ENCODE measurements around the gene TASP1. TPM values are rescaled to one million over a fixed set of nuclear protein-coding genes. Genes with fewer than 3 reads are reported as not detected.

Gene TASP1
- total and polyA plus RNA-seq, 10 of the 15 experiments (the other 5 are each of a cell fraction or from before 2014, with no cell fraction given): 7.4 to 17.8 (median 10.5) TPM

GRCh38 chr20:13610184-13610583 is 28.5 kb downstream of the TASP1 start:
- TF ChIP-seq FOS (IDR thresholded peaks at IDR 0.05; ENCODE audit: borderline replicate concordance, extremely low read depth, insufficient read length) (no peak), SMC3 (IDR thresholded peaks at IDR 0.05; ENCODE audit: borderline replicate concordance, low read length) (peak; percentile 48; the same call in 1 of the 2 replicates), CTCF (IDR thresholded peaks at IDR 0.05 in 2 of 3, conservative IDR thresholded peaks at IDR 0.05 in 1 of 3; ENCODE audit: control insufficient read depth in 2 of 3, extremely low read depth in 1 of 3, insufficient read depth in 1 of 3, low read depth in 3 of 3, low read length in 3 of 3) (peak; percentile 36 to 59 (median 41); a peak in 3 of 6 replicates), YY1 (IDR thresholded peaks at IDR 0.05; ENCODE audit: low read depth, low read length) (0 out of 2 replicates have a peak, but pooled peaks have one; percentile 23), RAD21 (IDR thresholded peaks at IDR 0.05; ENCODE audit: insufficient read depth, low read depth, low read length) (peak; percentile 57), ZNF384 (IDR thresholded peaks at IDR 0.05; ENCODE audit: borderline replicate concordance, low read depth, low read length) (no peak), RAD51 (IDR thresholded peaks at IDR 0.05) (no peak), RELA (IDR thresholded peaks at IDR 0.05; ENCODE audit: borderline replicate concordance, partially characterized antibody) (no peak), REST (IDR thresholded peaks at IDR 0.05; ENCODE audit: low read depth, low read length) (no peak)
- ATAC-seq (peak; percentile 89), DNase-seq (ENCODE audit: low read depth, low spot score) (no peak), FAIRE-seq (no peak)
- SMC1A ChIA-PET (ENCODE audit: uncharacterized antibody, unreplicated experiment): interaction anchor here (0.7 to 2.5 kb wide), 13 partner anchors 9 to 178 kb away, joined by 3 to 46 read pairs (median 4); no protein-coding TSS in a partner anchor
- H3K9me3 ChIP-seq (replicated peaks; ENCODE audit: control insufficient read depth, insufficient read depth, low read length): no peaks in the 10 kb centered on the region
- H3K4me2 ChIP-seq (ENCODE audit: control insufficient read depth, insufficient read depth): no peak overlapping the region
- no peak overlapping the region for H3K27ac ChIP-seq (ENCODE audit: control insufficient read depth, insufficient read depth)
- no peak overlapping the region for H3K9ac ChIP-seq (ENCODE audit: control insufficient read depth, insufficient read depth, low read length)
- no peak overlapping the region for H3K4me3 ChIP-seq
- intact Hi-C loops (cut with micrococcal nuclease; ENCODE audit: unreplicated experiment) (loop anchor here (1.0 to 2.0 kb wide), 2 partner anchors 163 to 178 kb away; no protein-coding TSS in a partner anchor), in situ Hi-C loops (cut with MboI) (no loop called here)
- no TSS peak for BruUV-seq (replicated peaks)
- H2AFZ ChIP-seq (ENCODE audit: control insufficient read depth, low read depth, low read length): no peak overlapping the region
- no peaks in the 10 kb centered on the region for H4K20me1 ChIP-seq (ENCODE audit: control insufficient read depth, insufficient read depth)
- RAD21 ChIA-PET (ENCODE audit: unreplicated experiment): interaction anchor here (0.6 to 3.8 kb wide), 6 partner anchors 12 to 178 kb away, joined by 3 to 41 read pairs (median 4); partner anchors contain the start of genes ESF1 and NDUFAF5
- H3K4me1 ChIP-seq (ENCODE audit: control insufficient read depth, insufficient read depth, low read length): no peaks in the 10 kb centered on the region
- CTCF ChIA-PET: interaction anchor here (1.0 to 5.7 kb wide), 14 partner anchors 18 to 210 kb away, joined by 3 to 92 read pairs (median 5); partner anchors contain the start of genes ESF1 and NDUFAF5
- H3K79me2 ChIP-seq (ENCODE audit: control insufficient read depth, insufficient read depth, low read length): no peaks in the 10 kb centered on the region
- POLR2A ChIA-PET: no interaction called here
- no peaks in the 10 kb centered on the region for H3K36me3 ChIP-seq (ENCODE audit: control insufficient read depth in 2 of 2, insufficient read depth in 2 of 2, low read length in 1 of 2)
- H3K27me3 ChIP-seq (replicated peaks in 1 of 2; ENCODE audit: control insufficient read depth in 2 of 2, insufficient read depth in 2 of 2, low read length in 1 of 2): no peaks in the 10 kb centered on the region
- 97% methylated on average over 2 of the region's 2 CpGs for WGBS (ENCODE audit: insufficient coverage, insufficient replicate concordance, low lambda C conversion rate, missing lambda C conversion rate)

Data from GM12878 (cell line).